ENCODE measurements around the gene PSMC3. TPM values are rescaled to one million over a fixed set of nuclear protein-coding genes. Genes with fewer than 3 reads are reported as not detected.

Gene PSMC3
- total and polyA plus RNA-seq, 9 of the 15 experiments (the other 6 are each of a cell fraction or from before 2014, with no cell fraction given): 44.3 to 324 (median 240) TPM

DNA sequence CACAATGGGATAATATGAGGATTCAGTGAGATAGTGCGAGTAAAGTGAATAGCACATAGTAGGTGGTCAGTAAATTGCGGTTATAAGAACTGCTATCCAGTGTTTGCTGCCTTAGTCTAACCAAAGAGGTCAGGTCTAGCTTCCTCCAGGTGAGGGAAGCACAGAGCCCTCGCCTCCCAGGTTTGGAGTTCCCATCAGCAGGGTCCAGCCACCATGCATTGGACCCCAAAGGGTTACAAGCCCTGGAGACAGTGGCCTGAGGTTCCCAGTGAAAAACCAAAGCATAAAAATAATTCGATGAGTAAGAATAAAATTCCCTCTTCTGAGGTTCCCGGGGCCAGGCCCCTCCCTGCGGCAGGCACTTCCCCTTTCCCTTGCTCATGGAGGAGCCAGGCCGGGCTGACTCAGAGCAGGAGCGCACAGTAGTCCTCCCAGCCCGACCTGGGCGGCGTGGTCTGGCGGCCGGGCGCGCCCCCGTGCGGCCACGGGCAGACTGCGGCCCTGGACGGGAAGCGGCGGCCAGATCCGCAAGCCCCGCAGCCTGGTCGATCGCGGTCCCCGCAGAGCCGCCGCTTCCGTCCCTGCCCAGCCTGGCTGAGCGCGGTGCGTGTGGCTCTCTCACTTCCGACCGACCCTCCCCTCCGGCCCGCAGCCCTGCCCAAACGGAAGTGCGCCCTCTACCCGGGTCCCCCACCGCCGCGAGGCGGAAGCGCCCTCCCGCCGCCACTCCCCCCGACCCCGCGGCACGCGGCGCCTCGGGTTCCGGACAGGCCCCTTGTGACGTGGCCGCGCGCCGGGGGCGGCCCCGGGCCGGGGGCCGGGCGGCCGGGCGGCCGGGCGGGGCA lies 18.3 kb downstream of the PSMC3 start, which contains the start of gene SLC39A13 (continued):
- TF ChIP-seq HNRNPK (IDR thresholded peaks at IDR 0.05; ENCODE audit: low read depth, low read length, poor library complexity, severe bottlenecking): peak; percentile 85
- TF ChIP-seq HMG20A (CRISPR knock-in tag; conservative IDR thresholded peaks at IDR 0.05): no peak
- peak; percentile 100 for TF ChIP-seq ZBTB1 (CRISPR knock-in tag; IDR thresholded peaks at IDR 0.05; ENCODE audit: borderline replicate concordance, low read depth)
- TF ChIP-seq ZNF217 (CRISPR knock-in tag; IDR thresholded peaks at IDR 0.05): no peak
- TF ChIP-seq, protein P1, sequence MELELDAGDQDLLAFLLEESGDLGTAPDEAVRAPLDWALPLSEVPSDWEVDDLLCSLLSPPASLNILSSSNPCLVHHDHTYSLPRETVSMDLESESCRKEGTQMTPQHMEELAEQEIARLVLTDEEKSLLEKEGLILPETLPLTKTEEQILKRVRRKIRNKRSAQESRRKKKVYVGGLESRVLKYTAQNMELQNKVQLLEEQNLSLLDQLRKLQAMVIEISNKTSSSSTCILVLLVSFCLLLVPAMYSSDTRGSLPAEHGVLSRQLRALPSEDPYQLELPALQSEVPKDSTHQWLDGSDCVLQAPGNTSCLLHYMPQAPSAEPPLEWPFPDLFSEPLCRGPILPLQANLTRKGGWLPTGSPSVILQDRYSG (tag; conservative IDR thresholded peaks at IDR 0.05; ENCODE audit: low read depth): no peak
- TF ChIP-seq BRD9 (IDR thresholded peaks at IDR 0.05; ENCODE audit: low read depth, partially characterized antibody): peak; percentile 82
- TF ChIP-seq NEUROD1 (IDR thresholded peaks at IDR 0.05; ENCODE audit: borderline replicate concordance, low read depth, low read length, partially characterized antibody): peak; percentile 63
- TF ChIP-seq, protein P2, sequence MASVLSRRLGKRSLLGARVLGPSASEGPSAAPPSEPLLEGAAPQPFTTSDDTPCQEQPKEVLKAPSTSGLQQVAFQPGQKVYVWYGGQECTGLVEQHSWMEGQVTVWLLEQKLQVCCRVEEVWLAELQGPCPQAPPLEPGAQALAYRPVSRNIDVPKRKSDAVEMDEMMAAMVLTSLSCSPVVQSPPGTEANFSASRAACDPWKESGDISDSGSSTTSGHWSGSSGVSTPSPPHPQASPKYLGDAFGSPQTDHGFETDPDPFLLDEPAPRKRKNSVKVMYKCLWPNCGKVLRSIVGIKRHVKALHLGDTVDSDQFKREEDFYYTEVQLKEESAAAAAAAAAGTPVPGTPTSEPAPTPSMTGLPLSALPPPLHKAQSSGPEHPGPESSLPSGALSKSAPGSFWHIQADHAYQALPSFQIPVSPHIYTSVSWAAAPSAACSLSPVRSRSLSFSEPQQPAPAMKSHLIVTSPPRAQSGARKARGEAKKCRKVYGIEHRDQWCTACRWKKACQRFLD (CRISPR knock-in tag; IDR thresholded peaks at IDR 0.05): peak; percentile 89
- TF ChIP-seq ZNF24 (IDR thresholded peaks at IDR 0.05): peak; percentile 86
- TF ChIP-seq TARDBP (IDR thresholded peaks at IDR 0.05): peak; percentile 94
- TF ChIP-seq, protein P3, sequence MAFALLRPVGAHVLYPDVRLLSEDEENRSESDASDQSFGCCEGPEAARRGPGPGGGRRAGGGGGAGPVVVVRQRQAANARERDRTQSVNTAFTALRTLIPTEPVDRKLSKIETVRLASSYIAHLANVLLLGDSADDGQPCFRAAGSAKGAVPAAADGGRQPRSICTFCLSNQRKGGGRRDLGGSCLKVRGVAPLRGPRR (CRISPR knock-in tag; IDR thresholded peaks at IDR 0.05): no peak
- TF ChIP-seq ZNF436 (CRISPR knock-in tag; IDR thresholded peaks at IDR 0.05): no peak
- peak; percentile 99 for TF ChIP-seq ZKSCAN1 (IDR thresholded peaks at IDR 0.05; ENCODE audit: low read depth, low read length)
- TF ChIP-seq, protein P4, sequence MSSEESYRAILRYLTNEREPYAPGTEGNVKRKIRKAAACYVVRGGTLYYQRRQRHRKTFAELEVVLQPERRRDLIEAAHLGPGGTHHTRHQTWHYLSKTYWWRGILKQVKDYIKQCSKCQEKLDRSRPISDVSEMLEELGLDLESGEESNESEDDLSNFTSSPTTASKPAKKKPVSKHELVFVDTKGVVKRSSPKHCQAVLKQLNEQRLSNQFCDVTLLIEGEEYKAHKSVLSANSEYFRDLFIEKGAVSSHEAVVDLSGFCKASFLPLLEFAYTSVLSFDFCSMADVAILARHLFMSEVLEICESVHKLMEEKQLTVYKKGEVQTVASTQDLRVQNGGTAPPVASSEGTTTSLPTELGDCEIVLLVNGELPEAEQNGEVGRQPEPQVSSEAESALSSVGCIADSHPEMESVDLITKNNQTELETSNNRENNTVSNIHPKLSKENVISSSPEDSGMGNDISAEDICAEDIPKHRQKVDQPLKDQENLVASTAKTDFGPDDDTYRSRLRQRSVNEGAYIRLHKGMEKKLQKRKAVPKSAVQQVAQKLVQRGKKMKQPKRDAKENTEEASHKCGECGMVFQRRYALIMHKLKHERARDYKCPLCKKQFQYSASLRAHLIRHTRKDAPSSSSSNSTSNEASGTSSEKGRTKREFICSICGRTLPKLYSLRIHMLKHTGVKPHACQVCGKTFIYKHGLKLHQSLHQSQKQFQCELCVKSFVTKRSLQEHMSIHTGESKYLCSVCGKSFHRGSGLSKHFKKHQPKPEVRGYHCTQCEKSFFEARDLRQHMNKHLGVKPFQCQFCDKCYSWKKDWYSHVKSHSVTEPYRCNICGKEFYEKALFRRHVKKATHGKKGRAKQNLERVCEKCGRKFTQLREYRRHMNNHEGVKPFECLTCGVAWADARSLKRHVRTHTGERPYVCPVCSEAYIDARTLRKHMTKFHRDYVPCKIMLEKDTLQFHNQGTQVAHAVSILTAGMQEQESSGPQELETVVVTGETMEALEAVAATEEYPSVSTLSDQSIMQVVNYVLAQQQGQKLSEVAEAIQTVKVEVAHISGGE (CRISPR knock-in tag; IDR thresholded peaks at IDR 0.05): peak; percentile 99 to 100 (median 99)
- TF ChIP-seq, protein P5, sequence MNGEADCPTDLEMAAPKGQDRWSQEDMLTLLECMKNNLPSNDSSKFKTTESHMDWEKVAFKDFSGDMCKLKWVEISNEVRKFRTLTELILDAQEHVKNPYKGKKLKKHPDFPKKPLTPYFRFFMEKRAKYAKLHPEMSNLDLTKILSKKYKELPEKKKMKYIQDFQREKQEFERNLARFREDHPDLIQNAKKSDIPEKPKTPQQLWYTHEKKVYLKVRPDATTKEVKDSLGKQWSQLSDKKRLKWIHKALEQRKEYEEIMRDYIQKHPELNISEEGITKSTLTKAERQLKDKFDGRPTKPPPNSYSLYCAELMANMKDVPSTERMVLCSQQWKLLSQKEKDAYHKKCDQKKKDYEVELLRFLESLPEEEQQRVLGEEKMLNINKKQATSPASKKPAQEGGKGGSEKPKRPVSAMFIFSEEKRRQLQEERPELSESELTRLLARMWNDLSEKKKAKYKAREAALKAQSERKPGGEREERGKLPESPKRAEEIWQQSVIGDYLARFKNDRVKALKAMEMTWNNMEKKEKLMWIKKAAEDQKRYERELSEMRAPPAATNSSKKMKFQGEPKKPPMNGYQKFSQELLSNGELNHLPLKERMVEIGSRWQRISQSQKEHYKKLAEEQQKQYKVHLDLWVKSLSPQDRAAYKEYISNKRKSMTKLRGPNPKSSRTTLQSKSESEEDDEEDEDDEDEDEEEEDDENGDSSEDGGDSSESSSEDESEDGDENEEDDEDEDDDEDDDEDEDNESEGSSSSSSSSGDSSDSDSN (IDR thresholded peaks at IDR 0.05; ENCODE audit: borderline replicate concordance in 1 of 2, low read depth in 2 of 2, low read length in 2 of 2): peak; percentile 89 to 93
- TF ChIP-seq GATAD2B (IDR thresholded peaks at IDR 0.05; ENCODE audit: borderline replicate concordance): no peak; the same call in none of the 2 replicates
- TF ChIP-seq NR2C2 (CRISPR knock-in tag; IDR thresholded peaks at IDR 0.05): no peak; the same call in 1 of the 2 replicates
- peak; percentile 87 for TF ChIP-seq NR2C2 (tag; IDR thresholded peaks at IDR 0.05)
